GM12878 (cell line): Measurements from ENCODE around the gene SLC25A28. TPM values are rescaled to one million over a fixed set of nuclear protein-coding genes. Genes with fewer than 3 reads are reported as not detected.

Experiments used
- BMI1 ChIP-seq: fragments of 450-650 bp; IDR thresholded peaks from 2 replicates; pipeline ENCODE4 v1.6.1; 2016; ENCODE audit warnings: mild to moderate bottlenecking, moderate library complexity, borderline replicate concordance
- CEBPZ ChIP-seq: fragments of 150-350 bp; IDR thresholded peaks from 2 replicates; pipeline ENCODE4 v1.6.1; 2016; ENCODE audit warnings: low read depth, low read length
- CTCF ChIP-seq, 3 experiments: IDR thresholded peaks in 2 of 3; conservative IDR thresholded peaks in 1 of 3; 2 replicates each; pipeline ENCODE4 v1.5.1; 2011; ENCODE audit warnings: low read depth in 3 of 3, low read length in 3 of 3, mild to moderate bottlenecking in 3 of 3, control low read depth in 2 of 3, moderate library complexity in 2 of 3, inconsistent platforms in 1 of 3, mixed read lengths in 1 of 3; ENCODE audit not compliant: control insufficient read depth in 2 of 3, insufficient read depth in 1 of 3; ENCODE audit errors: extremely low read depth in 1 of 3
- GABPA ChIP-seq: IDR thresholded peaks from 2 replicates; pipeline ENCODE4 v1.6.1; 2014; ENCODE audit warnings: antibody characterized with exemption, low read depth, mild to moderate bottlenecking, inconsistent platforms
- IKZF1 ChIP-seq: fragments of 450-650 bp; conservative IDR thresholded peaks from 2 replicates; pipeline ENCODE4 v1.6.1; 2017; ENCODE audit warnings: antibody characterized with exemption, mild to moderate bottlenecking
- IRF5 ChIP-seq: fragments of 450-650 bp; IDR thresholded peaks from 2 replicates; pipeline ENCODE4 v1.6.1; 2017; ENCODE audit warnings: borderline replicate concordance
- PAX8 ChIP-seq: fragments of 450-650 bp; IDR thresholded peaks from 2 replicates; pipeline ENCODE4 v1.6.1; 2017; ENCODE audit warnings: mild to moderate bottlenecking, moderate library complexity
- RB1 ChIP-seq: fragments of 450-650 bp; formaldehyde crosslinking; IDR thresholded peaks from 2 replicates; pipeline ENCODE4 v1.6.1; 2017; ENCODE audit warnings: mild to moderate bottlenecking, borderline replicate concordance
- SIN3A ChIP-seq: IDR thresholded peaks from 2 replicates; pipeline ENCODE4 v1.6.1; 2012; ENCODE audit warnings: low read depth, low read length, improper control_type of control experiment
- WRNIP1 ChIP-seq: IDR thresholded peaks from 2 replicates; pipeline ENCODE4 v1.6.1; 2011; ENCODE audit warnings: low read depth, low read length, improper control_type of control experiment, borderline replicate concordance
- YBX1 ChIP-seq: fragments of 450-650 bp; IDR thresholded peaks from 2 replicates; pipeline ENCODE4 v1.6.1; 2016; ENCODE audit warnings: antibody characterized with exemption
- ZNF24 ChIP-seq: fragments of 450-650 bp; IDR thresholded peaks from 2 replicates; pipeline ENCODE4 v1.6.1; 2017; ENCODE audit warnings: antibody characterized with exemption, mild to moderate bottlenecking
- ZNF622 ChIP-seq: fragments of 450-650 bp; IDR thresholded peaks from 2 replicates; pipeline ENCODE4 v1.6.1; 2017; ENCODE audit warnings: mild to moderate bottlenecking, inconsistent platforms
- polyA plus RNA-seq, 11 experiments: library from polyadenylated mRNA; depleted of rRNA in 4 of 11; unstranded in 6 of 11; stranded (reverse) in 5 of 11; fragments of >200 nt; fragmentation: Nextera tagmentation in 4 of 11; fragmentation: Illumina TruSeq in 1 of 11; extraction: Ambion mirVana in 4 of 11; extraction: Trizol in 1 of 11; gene quantifications; 1 replicate in 1 of 11; 2 replicates in 10 of 11; pipeline versions ENCODE4 v1.2.1 to v1.2.3, GENCODE V29; 2011 to 2016; ENCODE audit warnings: inconsistent platforms in 2 of 11, missing spikeins in 2 of 11, low read depth in 1 of 11
- total RNA-seq, 4 experiments: library from RNA; depleted of rRNA in 3 of 4; stranded (reverse); fragments of >200 nt in 3 of 4; fragmentation: Illumina TruSeq in 1 of 4; extraction: Trizol in 1 of 4; gene quantifications; 2 replicates each; pipeline versions ENCODE4 v1.2.1 to v1.2.3, GENCODE V29; 2013 to 2021
- TF ChIP-seq, protein P1 (sequence below): fragments of 450-650 bp; IDR thresholded peaks from 2 replicates; pipeline ENCODE4 v1.6.1; 2016; ENCODE audit warnings: mild to moderate bottlenecking
- TF ChIP-seq, protein P2 (sequence below): fragments of 450-650 bp; formaldehyde crosslinking; IDR thresholded peaks from 2 replicates; pipeline ENCODE4 v1.5.0; 2022; ENCODE audit warnings: mild to moderate bottlenecking, missing genetic modification characterization

The SLC25A28 gene
- total and polyA plus RNA-seq, 10 of the 15 experiments (the other 5 are each of a cell fraction or from before 2014, with no cell fraction given) = 7.5 to 47.8 (median 24.9) TPM

GRCh38 chr10:99659031-99659867 lies 39.0 kb upstream of the SLC25A28 start, which contains the start of gene ENTPD7 (continued):
- TF ChIP-seq CTCF (IDR thresholded peaks at IDR 0.05 in 2 of 3, conservative IDR thresholded peaks at IDR 0.05 in 1 of 3; ENCODE audit: control insufficient read depth in 2 of 3, extremely low read depth in 1 of 3, insufficient read depth in 1 of 3, low read depth in 3 of 3, low read length in 3 of 3) (0 out of 6 replicates have a peak, but pooled peaks of 1 of the 3 experiments have one; percentile 8), GABPA (0 out of 2 replicates have a peak, but pooled peaks have one; percentile 21), BMI1 (peak; percentile 67; the same call in 1 of the 2 replicates), IKZF1 (peak; percentile 45; the same call in 1 of the 2 replicates), RB1 (peak; percentile 71; the same call in 1 of the 2 replicates), CEBPZ (peak; percentile 45; the same call in 1 of the 2 replicates), PAX8 (no peak), WRNIP1 (no peak), ZNF24 (no peak), SIN3A (peak; percentile 79; the same call in 1 of the 2 replicates), YBX1 (no peak), IRF5 (no peak), ZNF622 (no peak)
- TF ChIP-seq, protein P1, sequence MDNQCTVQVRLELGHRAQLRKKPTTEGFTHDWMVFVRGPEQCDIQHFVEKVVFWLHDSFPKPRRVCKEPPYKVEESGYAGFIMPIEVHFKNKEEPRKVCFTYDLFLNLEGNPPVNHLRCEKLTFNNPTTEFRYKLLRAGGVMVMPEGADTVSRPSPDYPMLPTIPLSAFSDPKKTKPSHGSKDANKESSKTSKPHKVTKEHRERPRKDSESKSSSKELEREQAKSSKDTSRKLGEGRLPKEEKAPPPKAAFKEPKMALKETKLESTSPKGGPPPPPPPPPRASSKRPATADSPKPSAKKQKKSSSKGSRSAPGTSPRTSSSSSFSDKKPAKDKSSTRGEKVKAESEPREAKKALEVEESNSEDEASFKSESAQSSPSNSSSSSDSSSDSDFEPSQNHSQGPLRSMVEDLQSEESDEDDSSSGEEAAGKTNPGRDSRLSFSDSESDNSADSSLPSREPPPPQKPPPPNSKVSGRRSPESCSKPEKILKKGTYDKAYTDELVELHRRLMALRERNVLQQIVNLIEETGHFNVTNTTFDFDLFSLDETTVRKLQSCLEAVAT = no peak
- TF ChIP-seq, protein P2, sequence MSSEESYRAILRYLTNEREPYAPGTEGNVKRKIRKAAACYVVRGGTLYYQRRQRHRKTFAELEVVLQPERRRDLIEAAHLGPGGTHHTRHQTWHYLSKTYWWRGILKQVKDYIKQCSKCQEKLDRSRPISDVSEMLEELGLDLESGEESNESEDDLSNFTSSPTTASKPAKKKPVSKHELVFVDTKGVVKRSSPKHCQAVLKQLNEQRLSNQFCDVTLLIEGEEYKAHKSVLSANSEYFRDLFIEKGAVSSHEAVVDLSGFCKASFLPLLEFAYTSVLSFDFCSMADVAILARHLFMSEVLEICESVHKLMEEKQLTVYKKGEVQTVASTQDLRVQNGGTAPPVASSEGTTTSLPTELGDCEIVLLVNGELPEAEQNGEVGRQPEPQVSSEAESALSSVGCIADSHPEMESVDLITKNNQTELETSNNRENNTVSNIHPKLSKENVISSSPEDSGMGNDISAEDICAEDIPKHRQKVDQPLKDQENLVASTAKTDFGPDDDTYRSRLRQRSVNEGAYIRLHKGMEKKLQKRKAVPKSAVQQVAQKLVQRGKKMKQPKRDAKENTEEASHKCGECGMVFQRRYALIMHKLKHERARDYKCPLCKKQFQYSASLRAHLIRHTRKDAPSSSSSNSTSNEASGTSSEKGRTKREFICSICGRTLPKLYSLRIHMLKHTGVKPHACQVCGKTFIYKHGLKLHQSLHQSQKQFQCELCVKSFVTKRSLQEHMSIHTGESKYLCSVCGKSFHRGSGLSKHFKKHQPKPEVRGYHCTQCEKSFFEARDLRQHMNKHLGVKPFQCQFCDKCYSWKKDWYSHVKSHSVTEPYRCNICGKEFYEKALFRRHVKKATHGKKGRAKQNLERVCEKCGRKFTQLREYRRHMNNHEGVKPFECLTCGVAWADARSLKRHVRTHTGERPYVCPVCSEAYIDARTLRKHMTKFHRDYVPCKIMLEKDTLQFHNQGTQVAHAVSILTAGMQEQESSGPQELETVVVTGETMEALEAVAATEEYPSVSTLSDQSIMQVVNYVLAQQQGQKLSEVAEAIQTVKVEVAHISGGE (CRISPR knock-in tag) = no peak
